Measurements from ENCODE around the gene KIF4A.

The KIF4A gene

DNA sequence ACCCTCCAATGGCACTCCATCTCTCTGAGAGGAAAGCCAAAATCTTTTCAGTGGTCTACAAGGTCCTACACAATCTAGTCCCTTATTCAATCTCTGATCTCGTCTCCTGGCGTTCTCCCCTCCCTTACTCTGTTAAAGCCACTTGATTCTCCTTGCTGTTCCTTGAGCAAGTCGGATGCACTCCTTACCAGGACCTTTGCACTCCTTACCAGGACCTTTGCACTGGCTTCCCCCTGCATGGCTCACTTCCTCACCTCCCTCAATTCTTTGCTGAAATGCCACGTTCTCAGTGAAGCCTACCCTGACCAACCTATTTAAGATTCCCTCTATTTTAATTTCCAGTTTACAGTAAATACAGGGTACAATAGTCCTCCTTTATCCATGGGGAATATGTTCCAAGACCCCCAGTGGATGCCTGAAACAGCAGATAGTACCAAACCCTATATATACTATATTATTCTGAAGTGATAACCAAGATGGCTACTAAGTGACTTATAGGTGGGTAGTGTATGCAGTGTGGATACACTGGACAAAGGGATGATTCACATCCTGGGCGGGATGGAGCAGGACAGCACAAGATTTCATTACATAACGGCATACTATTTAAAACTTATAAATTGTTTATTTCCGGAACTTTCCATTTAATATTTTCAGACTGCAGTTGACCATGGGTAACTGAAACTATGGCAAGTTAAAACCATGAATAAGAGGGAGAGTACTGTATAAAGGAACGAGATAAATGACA, 148.2 kb downstream of the KIF4A start:
- no peak for DNase-seq (ENCODE audit: extremely low read depth in 1 of 2, low read depth in 1 of 2)

DNA sequence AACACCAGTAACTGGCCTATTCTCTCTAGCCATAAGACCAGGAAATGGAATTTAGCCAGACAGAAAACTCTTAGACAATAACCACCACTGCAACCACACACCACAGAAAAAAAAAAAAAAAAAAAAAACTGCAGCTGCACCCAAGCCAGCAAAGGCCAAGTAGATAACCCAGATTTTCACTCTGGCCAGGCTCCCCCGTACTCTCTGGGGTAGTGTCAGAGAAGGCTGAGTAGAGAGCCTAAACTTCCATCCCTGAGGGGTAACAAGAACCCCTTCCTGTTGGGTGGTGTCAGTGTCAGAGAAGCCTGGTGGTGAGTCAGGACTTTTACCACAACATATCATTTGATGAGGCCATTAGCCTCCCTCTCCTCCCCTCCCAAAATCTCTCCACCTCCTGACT, 149.1 kb downstream of the KIF4A start:
- no peak for DNase-seq (ENCODE audit: extremely low read depth in 1 of 2, low read depth in 1 of 2)

DNA sequence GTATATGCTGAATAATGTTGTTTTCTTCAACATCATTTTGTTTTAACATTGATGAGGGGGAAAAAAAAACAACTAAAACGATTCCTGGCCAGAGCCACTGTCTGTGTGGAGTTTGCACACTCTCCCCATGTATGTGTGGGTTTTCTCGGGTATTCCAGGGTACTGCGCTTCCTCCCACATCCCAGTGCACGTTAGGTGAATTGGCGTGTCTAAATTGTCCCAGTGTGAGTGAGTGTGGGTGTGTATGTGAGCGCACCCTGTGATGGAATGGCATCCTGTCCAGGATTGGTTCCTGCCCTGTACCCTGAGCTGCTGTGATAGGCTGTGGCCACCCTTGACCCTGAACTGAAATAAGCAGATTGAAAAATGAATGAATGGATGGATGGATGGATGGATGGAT, 152.3 kb downstream of the KIF4A start:
- DNase-seq (ENCODE audit: extremely low read depth in 1 of 2, low read depth in 1 of 2) = no peak

DNA sequence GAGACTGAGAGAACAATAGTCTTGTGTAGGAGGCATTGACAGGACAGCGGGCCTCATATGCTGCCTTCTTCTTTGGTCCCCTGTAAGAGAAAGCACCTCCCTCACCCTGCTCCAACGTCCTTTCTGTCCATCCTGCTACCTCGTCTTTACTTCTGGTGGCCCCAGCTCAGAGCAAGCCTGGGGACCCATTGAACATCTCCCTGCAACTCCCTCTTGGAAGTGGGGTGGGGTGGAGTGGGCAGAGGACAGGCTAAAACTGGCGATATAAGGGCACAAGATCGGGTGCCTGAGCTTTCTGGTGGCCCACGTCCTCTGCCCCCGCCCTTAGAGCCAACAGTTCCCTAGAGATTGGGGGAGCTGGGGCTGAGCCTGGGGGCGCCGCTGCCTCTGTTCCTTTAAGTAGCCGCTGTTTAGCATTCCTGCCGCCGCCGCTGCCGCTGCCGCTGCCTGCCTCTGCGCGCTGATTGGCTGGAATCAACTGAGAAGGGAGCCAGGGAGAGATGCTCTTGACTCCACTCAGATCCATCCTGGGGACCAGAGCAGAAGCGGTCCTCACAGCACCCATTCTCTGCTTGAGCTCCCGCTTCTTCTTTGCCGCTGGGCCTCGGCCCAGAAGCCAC, 154.5 kb downstream of the KIF4A start, which contains the start of gene DLG3:
Gene DLG3, plus strand, starts transcription at position 510 of the 620 bp plus-strand sequence. CDS start 367 bp downstream, outside the sequence.
- DNase-seq (ENCODE audit: extremely low read depth in 1 of 2, low read depth in 1 of 2) = no peak

DNA sequence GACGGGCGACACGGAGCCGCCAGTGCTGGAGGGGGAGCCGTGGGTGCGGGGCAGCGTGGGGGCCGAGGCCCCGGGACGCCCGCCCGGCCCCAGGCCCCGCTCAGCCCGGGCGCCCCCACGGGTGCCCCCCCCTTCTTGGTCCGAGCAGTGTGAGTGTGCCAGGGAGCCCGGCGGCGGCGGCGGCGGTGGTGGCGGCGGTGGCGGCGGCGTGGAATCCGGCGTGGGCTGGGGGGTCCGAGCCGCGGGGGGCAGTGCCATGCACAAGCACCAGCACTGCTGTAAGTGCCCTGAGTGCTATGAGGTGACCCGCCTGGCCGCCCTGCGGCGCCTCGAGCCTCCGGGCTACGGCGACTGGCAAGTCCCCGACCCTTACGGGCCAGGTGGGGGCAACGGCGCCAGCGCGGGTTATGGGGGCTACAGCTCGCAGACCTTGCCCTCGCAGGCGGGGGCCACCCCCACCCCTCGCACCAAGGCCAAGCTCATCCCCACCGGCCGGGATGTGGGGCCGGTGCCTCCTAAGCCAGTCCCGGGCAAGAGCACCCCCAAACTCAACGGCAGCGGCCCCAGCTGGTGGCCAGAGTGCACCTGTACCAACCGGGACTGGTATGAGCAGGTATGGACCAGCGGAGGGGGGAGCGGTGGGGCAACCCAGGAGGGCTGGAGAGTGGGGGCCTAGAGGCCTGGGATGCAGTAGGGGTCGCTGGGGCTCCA, 155.2 kb downstream of the KIF4A start:
- no peak for DNase-seq (ENCODE audit: extremely low read depth in 1 of 2, low read depth in 1 of 2)

DNA sequence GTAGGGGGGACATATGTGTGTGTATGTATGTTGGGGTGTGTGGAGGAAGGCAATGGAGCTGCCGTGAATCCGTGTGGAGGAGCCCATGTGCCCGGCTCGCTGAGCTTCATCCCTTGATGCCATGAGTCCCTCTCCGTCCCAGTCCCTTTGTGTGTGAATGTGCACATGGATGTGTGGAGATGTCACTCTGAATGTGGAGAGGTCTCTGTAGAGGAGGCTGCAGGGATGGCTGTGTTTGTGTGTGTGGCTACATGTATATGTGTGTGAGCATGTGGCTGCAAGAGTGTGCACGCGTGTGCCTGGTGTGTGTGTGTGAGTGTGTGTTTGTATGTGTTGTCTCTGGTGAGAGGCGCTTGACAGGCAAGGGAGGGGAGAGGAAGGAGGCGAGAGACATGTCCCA, 156.0 kb downstream of the KIF4A start:
- no peak for DNase-seq (ENCODE audit: extremely low read depth in 1 of 2, low read depth in 1 of 2)

DNA sequence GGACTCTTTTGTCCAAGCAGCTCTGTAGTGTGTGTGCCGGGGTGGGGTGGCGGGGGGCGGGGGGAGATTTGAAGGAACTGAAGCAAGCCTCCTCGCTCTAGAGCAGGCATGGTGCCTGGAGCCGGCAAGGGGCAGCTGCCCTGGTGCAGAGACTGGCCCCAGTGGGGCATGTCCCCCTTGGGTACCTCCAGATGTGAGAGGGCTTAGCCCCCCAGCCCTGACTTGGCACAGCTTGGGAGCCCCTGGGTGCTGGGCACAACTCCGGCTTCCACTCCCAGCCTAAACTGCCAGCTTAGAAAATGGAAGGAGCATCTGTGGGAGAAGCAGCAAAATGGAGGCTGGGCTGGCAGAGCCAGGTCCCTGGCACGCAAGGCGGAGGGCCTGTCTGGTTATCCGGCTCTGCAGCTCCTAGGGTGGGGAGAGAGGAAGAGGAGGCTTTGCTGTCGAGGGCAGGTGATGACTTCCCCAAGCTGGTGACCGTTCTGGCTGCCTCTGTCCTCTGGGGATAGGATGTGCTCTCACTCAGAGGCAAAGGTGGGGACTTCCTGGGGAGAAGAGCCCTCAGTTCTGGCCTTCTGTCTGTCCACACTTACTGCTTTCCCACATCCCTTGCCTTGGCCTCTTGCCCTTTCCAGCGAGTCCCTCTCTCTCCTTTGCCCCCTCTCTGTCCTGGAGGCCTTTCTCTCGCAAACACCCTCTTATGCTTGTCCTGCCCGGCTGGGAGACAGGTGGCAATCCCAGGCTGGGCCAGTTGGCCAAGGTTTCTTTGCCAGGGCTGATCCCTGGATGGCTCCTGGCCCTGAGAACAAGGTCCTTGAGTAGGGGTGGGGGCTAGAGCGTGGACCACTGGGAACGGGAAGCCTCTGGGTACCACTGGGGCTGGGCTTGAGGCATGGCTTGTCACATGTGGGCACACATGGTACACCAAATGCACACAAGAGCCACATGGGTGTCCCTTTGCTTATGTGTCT, 156.8 kb downstream of the KIF4A start:
- DNase-seq (ENCODE audit: extremely low read depth in 1 of 2, low read depth in 1 of 2) = no peak

DNA sequence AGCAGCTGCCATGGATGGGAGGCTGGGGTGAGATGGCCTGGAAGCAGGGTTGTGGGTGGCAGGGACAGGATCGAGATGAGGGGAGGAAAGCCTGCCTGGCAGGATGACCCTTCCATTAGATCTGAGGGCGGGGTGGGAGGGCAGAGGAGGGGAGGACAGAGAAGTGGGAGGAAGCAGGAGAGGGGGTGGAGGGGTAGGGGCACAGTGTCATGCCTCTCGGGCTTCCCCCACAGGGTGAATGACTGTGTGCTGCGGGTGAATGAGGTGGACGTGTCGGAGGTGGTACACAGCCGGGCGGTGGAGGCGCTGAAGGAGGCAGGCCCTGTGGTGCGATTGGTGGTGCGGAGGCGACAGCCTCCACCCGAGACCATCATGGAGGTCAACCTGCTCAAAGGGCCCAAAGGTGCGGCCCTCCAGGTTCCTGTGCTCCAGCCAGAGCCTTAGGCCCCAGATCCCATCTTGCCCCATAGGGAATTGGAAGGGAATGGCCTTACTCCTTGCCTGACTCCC, 159.6 kb downstream of the KIF4A start:
- no peak for DNase-seq (ENCODE audit: extremely low read depth in 1 of 2, low read depth in 1 of 2)

DNA sequence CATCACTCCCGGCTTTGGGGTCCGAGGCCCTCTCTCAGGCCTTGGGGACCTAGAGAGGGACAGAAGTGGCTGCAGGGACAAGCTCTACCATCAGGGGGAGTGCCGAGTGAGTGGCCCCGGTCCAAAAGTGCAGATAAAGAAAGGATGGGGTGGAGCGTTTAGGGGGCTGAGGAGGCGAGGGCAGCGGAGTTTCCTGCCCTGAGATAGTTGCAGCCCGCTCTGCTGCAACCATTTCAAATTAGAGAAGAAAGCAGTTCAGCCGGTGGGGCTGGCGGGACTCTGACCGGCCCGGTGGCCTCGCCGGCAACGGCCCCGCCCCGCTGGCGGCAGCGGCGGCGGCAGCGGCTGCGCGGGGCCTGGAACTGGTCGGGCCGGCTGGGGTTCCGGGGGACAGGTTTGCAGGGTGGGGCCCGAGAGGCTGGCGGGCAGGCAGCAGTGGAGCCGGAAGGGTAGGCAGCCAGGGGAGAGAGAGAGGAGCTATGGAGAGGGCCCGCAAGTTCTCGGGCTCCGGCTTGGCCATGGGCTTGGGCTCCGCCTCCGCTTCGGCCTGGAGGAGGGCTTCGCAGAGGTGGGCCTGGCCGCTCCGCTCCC, 162.3 kb downstream of the KIF4A start:
- no peak for DNase-seq (ENCODE audit: extremely low read depth in 1 of 2, low read depth in 1 of 2)

DNA sequence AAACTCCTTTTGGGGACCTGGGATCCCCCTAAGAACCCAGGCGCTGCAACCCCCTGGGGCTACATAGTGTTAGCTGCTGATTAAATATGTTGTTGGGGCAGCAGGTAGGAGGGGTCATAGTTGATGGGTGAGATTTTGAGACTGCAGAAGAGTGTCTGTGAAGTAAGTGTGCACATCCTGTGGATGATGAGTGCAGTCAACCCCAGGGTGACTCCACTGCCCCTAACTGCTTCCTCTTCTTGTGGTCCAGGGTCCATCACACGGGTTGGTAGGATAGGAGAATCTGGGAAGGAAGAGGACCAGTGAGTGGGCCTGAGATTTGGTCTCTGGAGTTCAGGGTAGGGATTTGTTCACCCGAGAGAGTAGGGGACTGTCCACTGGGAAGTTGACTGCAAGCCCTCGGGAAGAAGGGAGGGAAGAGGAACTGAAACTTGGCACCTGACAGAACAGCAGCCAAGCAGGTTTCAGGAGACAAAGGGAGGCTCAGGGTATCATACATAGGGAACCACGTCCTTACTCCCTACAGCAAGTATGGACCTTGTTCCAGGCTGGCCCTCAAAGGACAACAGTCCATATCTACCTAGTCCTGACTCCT, 163.2 kb downstream of the KIF4A start:
- no peak for DNase-seq (ENCODE audit: extremely low read depth in 1 of 2, low read depth in 1 of 2)

DNA sequence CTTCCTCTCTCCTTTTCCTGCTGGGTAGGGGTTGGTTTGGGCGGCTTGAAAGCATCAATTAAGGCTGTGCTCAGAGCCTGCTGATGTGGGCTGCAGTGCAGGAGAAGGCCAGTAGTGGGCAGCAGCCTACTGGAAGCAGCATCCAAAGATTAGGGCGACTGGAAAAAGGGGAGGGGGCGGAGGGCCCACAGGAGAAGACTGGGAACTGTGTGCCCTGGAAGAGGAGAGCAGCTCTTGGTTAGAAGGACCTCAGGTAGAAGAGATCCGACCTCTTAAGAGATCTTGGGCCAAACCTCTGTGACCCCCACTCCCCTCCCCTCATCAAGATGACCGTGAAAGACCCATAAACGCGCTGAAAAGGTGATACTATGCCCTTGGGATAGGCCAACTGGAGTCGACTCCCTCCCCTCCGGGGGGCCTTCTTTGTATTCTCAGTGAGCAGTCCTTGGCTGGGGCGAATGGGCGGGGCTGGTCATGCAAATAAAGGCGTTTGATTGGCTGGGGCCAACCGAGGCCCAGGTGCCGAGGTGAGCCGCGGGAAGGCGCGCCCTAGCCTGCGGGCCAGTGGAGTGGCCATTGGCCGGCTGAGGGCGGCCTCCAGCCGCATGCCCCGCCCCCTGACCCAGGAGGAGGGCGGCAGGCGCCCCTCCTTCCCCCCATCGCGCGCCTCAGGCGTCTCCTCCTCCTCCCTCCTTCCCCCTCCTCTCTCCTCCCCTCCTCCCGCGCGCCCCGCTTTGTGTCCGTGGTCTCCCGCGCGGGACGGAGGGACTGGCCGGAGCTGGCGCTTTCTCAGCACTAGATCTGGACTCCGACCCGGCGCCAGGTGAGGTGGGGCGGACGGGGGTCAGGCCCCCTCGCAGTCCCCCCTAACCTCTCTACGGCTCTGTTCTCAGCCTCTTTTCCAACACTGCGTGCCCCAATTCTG, 164.8 kb downstream of the KIF4A start:
- DNase-seq (ENCODE audit: extremely low read depth in 1 of 2, low read depth in 1 of 2) = peak in 1 of 2 donors; percentile 33

DNA sequence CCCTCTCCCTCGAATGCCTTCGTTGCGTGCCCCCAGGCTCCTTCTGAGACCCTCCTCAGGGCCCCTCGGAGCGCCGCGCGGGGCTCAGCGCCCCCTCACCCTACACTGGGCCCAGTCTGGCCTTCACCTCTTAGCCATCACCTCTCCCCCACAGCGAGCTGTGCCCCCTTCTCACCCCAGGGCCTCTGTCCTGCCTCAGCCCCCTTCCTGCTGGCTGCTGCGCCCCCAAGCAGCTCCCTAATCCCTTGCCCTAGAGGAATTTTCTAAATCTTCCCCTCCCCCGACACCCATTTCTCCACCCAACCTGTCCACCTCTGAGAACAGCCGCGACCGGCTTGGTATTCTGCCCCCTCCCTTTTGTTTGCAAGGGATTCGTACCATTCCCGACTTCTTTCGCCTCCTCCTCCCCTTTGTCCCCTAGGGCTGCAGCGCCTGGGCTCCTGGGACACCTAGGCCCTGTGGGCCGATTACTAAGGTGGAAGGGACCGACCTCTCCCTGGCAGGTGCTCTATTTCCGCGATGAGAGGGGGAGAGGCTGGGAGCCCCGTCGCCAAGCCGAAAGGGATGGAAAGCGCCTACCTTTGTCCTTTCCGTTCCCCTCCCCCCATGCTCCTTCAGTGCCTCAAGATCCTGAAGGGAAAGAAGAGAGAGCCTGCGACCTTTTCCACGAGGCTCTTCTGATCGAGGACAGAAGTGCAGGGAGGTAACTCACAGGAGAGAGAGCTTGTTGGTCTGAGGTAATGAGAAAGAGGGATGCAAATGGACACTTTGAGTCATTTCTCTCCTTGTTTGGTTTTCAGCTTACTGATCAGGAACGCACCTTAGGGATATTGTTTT, 165.7 kb downstream of the KIF4A start:
- DNase-seq (ENCODE audit: extremely low read depth in 1 of 2, low read depth in 1 of 2) = no peak

DNA sequence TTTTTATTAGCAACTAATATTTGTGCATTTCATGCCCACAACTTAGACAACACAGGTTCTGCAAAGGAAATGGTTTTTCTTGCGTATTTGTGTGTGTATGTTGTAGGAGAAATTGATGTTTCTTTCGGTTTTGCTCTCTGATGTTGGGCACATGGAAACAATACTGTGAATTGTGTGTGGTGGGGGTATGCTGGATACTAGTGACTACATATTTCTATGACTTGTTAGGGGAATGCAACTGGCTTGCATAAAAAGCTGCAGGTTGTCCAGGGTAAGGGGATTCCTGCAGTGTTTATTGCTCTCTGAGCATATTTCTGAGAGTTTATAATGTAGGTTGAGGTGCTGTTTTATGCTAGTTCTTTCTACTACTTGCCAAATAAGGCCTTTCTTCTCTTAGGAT, 166.4 kb downstream of the KIF4A start:
- DNase-seq (ENCODE audit: extremely low read depth in 1 of 2, low read depth in 1 of 2) = no peak

DNA sequence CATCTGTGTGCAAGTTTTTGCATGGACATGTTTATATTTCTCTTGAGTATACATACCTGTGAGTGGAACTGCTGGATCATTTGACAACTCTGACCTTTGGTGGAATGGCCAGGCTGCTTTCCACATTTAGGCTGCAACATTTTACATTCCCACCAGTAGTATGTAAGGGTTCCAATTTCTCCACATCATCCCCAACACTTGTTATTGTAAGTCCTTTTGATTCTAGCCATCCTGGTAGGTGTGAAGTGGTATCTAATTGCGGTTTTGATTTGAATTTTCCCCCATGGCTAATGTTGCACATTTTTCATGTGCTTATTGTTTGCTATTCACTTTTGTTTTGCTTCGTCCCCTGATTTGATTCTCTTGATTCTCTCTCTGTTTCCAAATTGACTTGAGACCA, 171.1 kb downstream of the KIF4A start:
- DNase-seq (ENCODE audit: extremely low read depth in 1 of 2, low read depth in 1 of 2) = no peak

DNA sequence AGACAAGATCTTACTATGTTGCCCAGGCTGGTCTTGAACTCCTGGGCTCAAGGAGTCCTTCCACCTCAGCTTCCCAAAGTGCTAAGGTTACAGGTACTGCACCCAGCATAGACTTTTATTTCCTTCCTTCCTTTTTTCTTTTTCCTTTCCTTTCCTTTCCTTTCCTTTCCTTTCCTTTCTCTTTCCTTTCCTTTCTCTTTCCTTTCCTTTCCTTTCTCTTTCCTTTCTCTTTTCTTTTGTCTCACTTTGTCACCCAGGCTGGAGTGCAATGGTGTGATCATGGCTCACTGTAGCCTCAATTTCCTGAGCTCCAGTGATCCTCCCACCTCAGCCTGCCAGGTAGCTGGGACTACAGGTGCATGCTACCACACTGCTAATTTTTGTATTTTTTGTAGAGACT, 174.1 kb downstream of the KIF4A start:
- no peak for DNase-seq (ENCODE audit: extremely low read depth in 1 of 2, low read depth in 1 of 2)

DNA sequence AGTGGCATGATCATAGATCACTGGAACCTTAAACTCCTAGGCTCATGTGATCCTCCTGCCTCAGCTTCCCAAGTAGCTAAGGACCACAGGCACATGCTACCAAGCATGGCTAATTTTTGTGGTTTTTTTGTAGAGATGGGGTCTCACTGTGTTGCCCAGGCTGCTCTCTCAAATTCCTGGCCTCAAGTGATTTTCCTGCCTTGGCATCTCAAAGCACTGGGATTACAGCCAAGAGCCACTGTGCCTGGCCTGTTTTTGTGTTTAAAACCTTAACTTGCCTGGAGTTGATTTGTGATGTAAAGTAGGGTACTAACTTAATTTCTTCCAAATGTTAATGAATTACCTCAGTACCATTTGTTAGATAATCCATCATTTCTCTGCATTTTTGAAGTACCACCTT, 177.1 kb downstream of the KIF4A start:
- no peak for DNase-seq (ENCODE audit: extremely low read depth in 1 of 2, low read depth in 1 of 2)

DNA sequence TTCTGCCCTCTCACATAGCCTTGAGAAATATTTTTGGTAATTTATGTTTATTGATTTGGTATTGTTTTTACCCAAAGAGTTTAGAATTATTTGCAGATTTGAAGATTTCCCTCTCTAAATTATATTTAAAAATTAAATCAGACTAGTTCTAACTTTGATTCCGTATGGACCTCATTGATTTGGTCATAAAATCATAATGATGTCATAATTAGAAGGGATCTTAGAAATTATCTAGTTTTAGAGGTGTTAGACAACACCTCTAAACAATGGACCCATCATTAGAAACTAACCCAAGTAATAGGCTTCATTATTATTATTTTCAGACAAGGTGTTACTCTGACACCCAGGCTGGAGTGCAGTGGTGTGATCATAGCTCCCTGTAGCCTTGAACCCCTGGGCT, 178.8 kb downstream of the KIF4A start:
- DNase-seq (ENCODE audit: extremely low read depth in 1 of 2, low read depth in 1 of 2) = no peak
